Colonic mucosa (tissue), 4 donors: ENCODE data around the gene GALNT13. TPM values are rescaled to one million over a fixed set of nuclear protein-coding genes. Genes with fewer than 3 reads are reported as not detected.

Experiments
- DNase-seq: peaks from one replicate; pipeline ENCODE4 v3.0.0-alpha.2; 2020
- H3K27ac ChIP-seq: fragments of 200-600 bp; one replicate; pipeline ENCODE4 v1.8.0; 2021
- H3K27me3 ChIP-seq: fragments of 200-600 bp; one replicate; pipeline ENCODE4 v1.8.0; 2021
- H3K36me3 ChIP-seq: fragments of 200-600 bp; one replicate; pipeline ENCODE4 v1.8.0; 2021
- H3K4me1 ChIP-seq: fragments of 200-600 bp; one replicate; pipeline ENCODE4 v1.8.0; 2021; ENCODE audit warnings: mild to moderate bottlenecking
- H3K4me3 ChIP-seq: fragments of 200-600 bp; one replicate; pipeline ENCODE4 v1.8.0; 2021
- H3K9ac ChIP-seq, 2 donors: one replicate each; pipeline ENCODE4 v1.7.0; 2013; ENCODE audit warnings: control low read depth in 2 of 2, low read depth in 2 of 2, low read length in 2 of 2
- H3K9me3 ChIP-seq: fragments of 200-600 bp; one replicate; pipeline ENCODE4 v1.8.0; 2021
- intact Hi-C: fragments of 100-400 bp; cut with DNase I; formaldehyde crosslinking; loops from one replicate; pipeline ENCODE4 v1.14.1; 2022
- total RNA-seq, 2 donors: library from RNA; stranded (reverse); fragmentation: NEBNext Ultra II Directional in 1 of 2; extraction: Animal tissue kit (Norgen Biotek cat#: 25700) in 1 of 2; gene quantifications; one replicate each; pipeline ENCODE4 v1.2.1, GENCODE V29; 2021
- TF ChIP-seq, protein P1 (sequence below): fragments of 200-600 bp; IDR thresholded peaks from one replicate; pipeline ENCODE4 v1.8.0; 2022; ENCODE audit warnings: antibody characterized with exemption, mild to moderate bottlenecking
- donor health status: healthy.
- donor health status: DM: no; HTN: no; CAD: no.
- donor health status: DM: no; HTN: no; CAD: no.

The GALNT13 gene
- total RNA-seq, 2 donors from 2014 or later = 0.07 to 0.40 TPM

DNA sequence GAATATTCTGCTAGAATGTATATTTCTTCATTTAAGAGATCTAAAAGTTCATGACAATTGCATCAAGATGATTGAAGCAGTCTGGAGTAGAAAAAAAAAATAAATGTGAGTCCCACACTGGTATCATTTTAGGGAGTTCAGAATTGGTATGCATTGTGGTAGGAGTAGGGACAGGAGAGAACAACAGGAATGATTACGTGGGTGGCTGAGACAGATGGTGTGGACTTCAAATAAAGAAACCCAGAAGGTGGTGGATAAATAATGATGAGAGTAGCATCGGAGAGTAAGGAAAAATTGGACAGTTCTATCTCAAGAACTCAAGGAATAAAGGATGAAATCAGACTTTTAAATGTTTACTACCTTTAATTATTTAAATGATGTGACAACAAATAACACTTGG, 289.6 kb downstream of the GALNT13 start:
- DNase-seq = no peak
- Histone ChIP-seq H3K36me3 (no peaks in the 10 kb centered on the region), H3K4me1 (no peaks in the 10 kb centered on the region), H3K27me3 (no peaks in the 10 kb centered on the region), H3K9ac (no peak overlapping the region), H3K4me3 (no peak overlapping the region), H3K27ac (no peak overlapping the region), H3K9me3 (no peaks in the 10 kb centered on the region)
- TF ChIP-seq, protein P1, sequence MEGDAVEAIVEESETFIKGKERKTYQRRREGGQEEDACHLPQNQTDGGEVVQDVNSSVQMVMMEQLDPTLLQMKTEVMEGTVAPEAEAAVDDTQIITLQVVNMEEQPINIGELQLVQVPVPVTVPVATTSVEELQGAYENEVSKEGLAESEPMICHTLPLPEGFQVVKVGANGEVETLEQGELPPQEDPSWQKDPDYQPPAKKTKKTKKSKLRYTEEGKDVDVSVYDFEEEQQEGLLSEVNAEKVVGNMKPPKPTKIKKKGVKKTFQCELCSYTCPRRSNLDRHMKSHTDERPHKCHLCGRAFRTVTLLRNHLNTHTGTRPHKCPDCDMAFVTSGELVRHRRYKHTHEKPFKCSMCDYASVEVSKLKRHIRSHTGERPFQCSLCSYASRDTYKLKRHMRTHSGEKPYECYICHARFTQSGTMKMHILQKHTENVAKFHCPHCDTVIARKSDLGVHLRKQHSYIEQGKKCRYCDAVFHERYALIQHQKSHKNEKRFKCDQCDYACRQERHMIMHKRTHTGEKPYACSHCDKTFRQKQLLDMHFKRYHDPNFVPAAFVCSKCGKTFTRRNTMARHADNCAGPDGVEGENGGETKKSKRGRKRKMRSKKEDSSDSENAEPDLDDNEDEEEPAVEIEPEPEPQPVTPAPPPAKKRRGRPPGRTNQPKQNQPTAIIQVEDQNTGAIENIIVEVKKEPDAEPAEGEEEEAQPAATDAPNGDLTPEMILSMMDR = no peak
- intact Hi-C loops = no loop called here

DNA sequence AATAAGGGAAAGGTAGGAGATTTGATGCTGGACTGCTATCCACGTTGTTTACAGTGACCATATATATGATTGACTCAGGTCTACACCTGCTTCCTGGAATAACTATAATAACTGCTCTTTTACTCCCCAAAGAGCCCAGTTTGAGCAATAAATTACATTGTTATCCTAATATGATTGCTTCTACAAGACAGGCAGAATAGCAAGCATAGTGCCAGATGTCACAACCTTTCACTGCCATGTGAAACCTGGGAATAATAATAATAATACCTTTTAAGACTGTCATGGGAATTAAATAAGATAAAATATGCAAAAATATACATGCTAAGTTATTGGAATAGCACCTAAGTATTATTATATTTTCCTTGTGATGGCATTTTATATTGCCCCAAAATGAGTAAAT, 298.7 kb downstream of the GALNT13 start:
- TF ChIP-seq, protein P1 = no peak
- DNase-seq = no peak
- intact Hi-C loops = no loop called here

DNA sequence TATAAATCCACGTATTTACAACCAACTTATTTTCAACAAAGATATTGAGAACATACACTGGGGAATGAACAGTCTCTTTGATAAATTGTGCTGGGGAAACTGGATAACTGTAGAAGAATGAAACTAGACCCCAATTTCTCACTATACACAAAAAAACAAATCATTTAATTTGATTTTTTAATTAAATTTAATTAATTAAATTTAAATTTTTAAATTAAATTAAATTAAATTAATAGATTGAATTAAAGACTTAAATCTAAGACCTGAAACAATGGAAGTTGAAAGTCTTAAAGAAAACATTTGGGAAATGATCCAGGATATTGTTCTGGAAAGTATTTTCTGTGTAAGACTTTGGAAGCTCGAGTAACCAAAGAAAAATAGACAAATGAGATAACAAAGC, 301.4 kb downstream of the GALNT13 start:
- Histone ChIP-seq H3K4me3 (no peak overlapping the region), H3K27me3 (no peaks in the 10 kb centered on the region), H3K4me1 (no peaks in the 10 kb centered on the region), H3K36me3 (no peaks in the 10 kb centered on the region), H3K9me3 (no peaks in the 10 kb centered on the region), H3K27ac (no peak overlapping the region), H3K9ac (no peak overlapping the region)
- TF ChIP-seq, protein P1 = no peak
- DNase-seq = no peak
- intact Hi-C loops = no loop called here

More for the DNA sequence above, 298.7 kb downstream of the GALNT13 start:
- no peak overlapping the region for H3K9ac ChIP-seq
- H3K4me3 ChIP-seq = no peak overlapping the region
- no peak overlapping the region for H3K27ac ChIP-seq
- H3K27me3 ChIP-seq = no peaks in the 10 kb centered on the region
- H3K36me3 ChIP-seq = no peaks in the 10 kb centered on the region
- H3K4me1 ChIP-seq = no peaks in the 10 kb centered on the region
- H3K9me3 ChIP-seq = no peaks in the 10 kb centered on the region

GRCh38 chr2:154173919-154174318, 302.2 kb downstream of the GALNT13 start:
- Histone ChIP-seq H3K36me3 (no peaks in the 10 kb centered on the region), H3K27ac (no peak overlapping the region), H3K27me3 (no peaks in the 10 kb centered on the region), H3K4me3 (no peak overlapping the region), H3K4me1 (no peaks in the 10 kb centered on the region), H3K9ac (no peak overlapping the region), H3K9me3 (no peaks in the 10 kb centered on the region)
- DNase-seq = no peak
- intact Hi-C loops = no loop called here
- TF ChIP-seq, protein P1 = no peak

GRCh38 chr2:154182008-154182407, 310.3 kb downstream of the GALNT13 start:
- H3K27ac ChIP-seq = no peak overlapping the region
- no peaks in the 10 kb centered on the region for H3K36me3 ChIP-seq
- H3K9me3 ChIP-seq = no peaks in the 10 kb centered on the region
- intact Hi-C loops = no loop called here
- H3K27me3 ChIP-seq = no peaks in the 10 kb centered on the region
- H3K4me1 ChIP-seq = no peaks in the 10 kb centered on the region
- no peak for DNase-seq
- no peak overlapping the region for H3K9ac ChIP-seq
- TF ChIP-seq, protein P1 = no peak
- no peak overlapping the region for H3K4me3 ChIP-seq

DNA sequence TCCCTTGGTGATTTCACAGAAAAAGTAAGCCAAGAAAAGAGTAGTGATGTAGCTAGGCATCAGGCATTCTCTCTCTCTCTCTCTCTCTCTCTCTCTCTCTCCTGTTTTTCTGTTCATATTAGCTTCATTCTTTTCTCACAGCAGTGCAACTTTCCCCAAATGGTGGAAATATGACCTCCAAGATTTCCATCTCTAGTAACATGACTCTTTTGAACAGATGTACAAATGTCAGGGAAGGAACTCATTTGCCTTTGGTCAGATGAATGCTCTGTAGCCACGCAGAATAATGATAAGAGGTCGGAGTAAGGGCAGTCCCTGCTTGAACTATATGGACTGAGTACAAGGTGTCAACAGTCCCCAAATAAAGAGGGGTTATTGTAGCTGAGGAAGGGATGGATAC, 316.2 kb downstream of the GALNT13 start:
- Histone ChIP-seq H3K27me3 (no peaks in the 10 kb centered on the region), H3K4me3 (no peak overlapping the region), H3K4me1 (no peaks in the 10 kb centered on the region), H3K36me3 (no peaks in the 10 kb centered on the region), H3K9me3 (no peaks in the 10 kb centered on the region), H3K27ac (no peak overlapping the region), H3K9ac (no peak overlapping the region)
- TF ChIP-seq, protein P1 = no peak
- no peak for DNase-seq
- intact Hi-C loops = no loop called here
